HAP-1 (cell line): ENCODE results near the gene TNFRSF1A.
A peak's percentile ranks its signal among the peaks of the same experiment; 100 is the strongest.
"Not testable (repeated sequence)": the region's sequence is repeated elsewhere in the genome, so short reads cannot be mapped to it uniquely, and the experiment has no call there.

ENCODE experiments used
- DNase-seq, 2 experiments: peaks; one replicate each; pipeline ENCODE4 v3.0.0-alpha.2; 2016 to 2020; ENCODE audit warnings: low spot score in 2 of 2
- H3K27me3 ChIP-seq: fragments of 250-450 bp; sonication (Bioruptor Pico); 2 replicates; pipeline ENCODE4 v1.5.1; 2020; ENCODE audit warnings: low read depth, mild to moderate bottlenecking, moderate library complexity
- H3K36me3 ChIP-seq: fragments of 250-450 bp; sonication (Bioruptor Pico); replicated peaks from 2 replicates; pipeline ENCODE4 v1.5.1; 2020; ENCODE audit warnings: mild to moderate bottlenecking
- H3K4me1 ChIP-seq: fragments of 250-450 bp; sonication (Bioruptor Pico); 2 replicates; pipeline ENCODE4 v1.5.1; 2020; ENCODE audit warnings: mild to moderate bottlenecking
- H3K4me3 ChIP-seq: fragments of 250-450 bp; sonication (Bioruptor Pico); 2 replicates; pipeline ENCODE4 v1.5.1; 2020; ENCODE audit warnings: mild to moderate bottlenecking, moderate library complexity
- H3K9me3 ChIP-seq: fragments of 250-450 bp; sonication (Bioruptor Pico); 2 replicates; pipeline ENCODE4 v1.5.1; 2020; ENCODE audit warnings: mild to moderate bottlenecking, moderate library complexity
- in situ Hi-C: fragments of 300-500 bp; cut with MboI; formaldehyde crosslinking; loops from 3 replicates; pipeline ENCODE4 v1.14.3; 2020; ENCODE audit warnings: low sequenced_read_pairs, inconsistent platforms, mixed read lengths

The TNFRSF1A gene

GRCh38 chr12:6342140-6342889 is 439 bp upstream of the TNFRSF1A start:
- Histone ChIP-seq H3K27me3 (no peaks in the 10 kb centered on the region), H3K9me3 (no peaks in the 10 kb centered on the region), H3K4me1 (peaks cover 19% of the 10 kb centered on the region), H3K36me3 (no peaks in the 10 kb centered on the region), H3K4me3 (peak overlapping the region; percentile 56)
- no peak for DNase-seq
- in situ Hi-C loops, result no loop called here

GRCh38 chr12:6340745-6341416 is 995 bp downstream of the TNFRSF1A start:
- no peaks in the 10 kb centered on the region for H3K36me3 ChIP-seq
- in situ Hi-C loops, result no loop called here
- H3K9me3 ChIP-seq, result no peaks in the 10 kb centered on the region
- no peak for DNase-seq
- H3K4me1 ChIP-seq, result peaks cover 29% of the 10 kb centered on the region
- H3K27me3 ChIP-seq, result no peaks in the 10 kb centered on the region
- H3K4me3 ChIP-seq, result peak overlapping the region; percentile 56

- in situ Hi-C loops, result no loop called here
- H3K4me1 ChIP-seq, result peaks cover 37% of the 10 kb centered on the region
- H3K4me3 ChIP-seq, result peak overlapping the region; percentile 56
- H3K27me3 ChIP-seq, result no peaks in the 10 kb centered on the region
- DNase-seq, result peak; percentile 53 to 73
- H3K36me3 ChIP-seq, result peaks cover 2% of the 10 kb centered on the region; the same call in 1 of the 2 replicates
- H3K9me3 ChIP-seq, result no peaks in the 10 kb centered on the region
Measured at GRCh38 chr12:6340032-6340638, 1.7 kb downstream of the TNFRSF1A start.

- Histone ChIP-seq H3K36me3 (peaks cover 12% of the 10 kb centered on the region), H3K9me3 (no peaks in the 10 kb centered on the region), H3K4me3 (no peak overlapping the region), H3K27me3 (no peaks in the 10 kb centered on the region), H3K4me1 (peaks cover 37% of the 10 kb centered on the region)
- no peak for DNase-seq
- in situ Hi-C loops, result no loop called here
Measured at GRCh38 chr12:6338955-6339354, 2.9 kb downstream of the TNFRSF1A start.

GRCh38 chr12:6338536-6338935 is 3.3 kb downstream of the TNFRSF1A start:
- H3K9me3 ChIP-seq, DNase-seq, in situ Hi-C loops, H3K27me3 ChIP-seq, H3K4me3 ChIP-seq: not testable (repeated sequence)
- peaks cover 16% of the 10 kb centered on the region for H3K36me3 ChIP-seq
- H3K4me1 ChIP-seq, result peaks cover 37% of the 10 kb centered on the region

GRCh38 chr12:6337958-6338433 is 3.9 kb downstream of the TNFRSF1A start:
- no peak for DNase-seq
- peaks cover 37% of the 10 kb centered on the region for H3K4me1 ChIP-seq
- H3K4me3 ChIP-seq, result no peak overlapping the region
- H3K27me3 ChIP-seq, result no peaks in the 10 kb centered on the region
- in situ Hi-C loops, result no loop called here
- H3K9me3 ChIP-seq, result no peaks in the 10 kb centered on the region
- peaks cover 21% of the 10 kb centered on the region for H3K36me3 ChIP-seq

- peaks cover 27% of the 10 kb centered on the region for H3K36me3 ChIP-seq
- in situ Hi-C loops, result no loop called here
- peaks cover 35% of the 10 kb centered on the region for H3K4me1 ChIP-seq
- H3K27me3 ChIP-seq, result no peaks in the 10 kb centered on the region
- H3K4me3 ChIP-seq, result peak overlapping the region; percentile 28
- H3K9me3 ChIP-seq, result no peaks in the 10 kb centered on the region
- no peak for DNase-seq
Measured at GRCh38 chr12:6336889-6337853, 4.7 kb downstream of the TNFRSF1A start.

GRCh38 chr12:6336079-6336888 is 5.6 kb downstream of the TNFRSF1A start:
- peak; percentile 97 for DNase-seq
- H3K4me3 ChIP-seq, result peak overlapping the region; percentile 28
- peaks cover 31% of the 10 kb centered on the region for H3K36me3 ChIP-seq
- in situ Hi-C loops, result no loop called here
- no peaks in the 10 kb centered on the region for H3K9me3 ChIP-seq
- H3K4me1 ChIP-seq, result peaks cover 32% of the 10 kb centered on the region
- no peaks in the 10 kb centered on the region for H3K27me3 ChIP-seq

GRCh38 chr12:6335451-6336078 is 6.3 kb downstream of the TNFRSF1A start:
- H3K36me3 ChIP-seq, result peaks cover 36% of the 10 kb centered on the region
- peak in 1 of 2 experiments; percentile 67 for DNase-seq
- H3K4me1 ChIP-seq, result peaks cover 32% of the 10 kb centered on the region
- H3K27me3 ChIP-seq, result no peaks in the 10 kb centered on the region
- H3K4me3 ChIP-seq, result peak overlapping the region; percentile 28
- in situ Hi-C loops, result no loop called here
- no peaks in the 10 kb centered on the region for H3K9me3 ChIP-seq

GRCh38 chr12:6334940-6335450 is 6.9 kb downstream of the TNFRSF1A start:
- H3K36me3 ChIP-seq, result peaks cover 41% of the 10 kb centered on the region
- no peak for DNase-seq
- in situ Hi-C loops, result no loop called here
- no peaks in the 10 kb centered on the region for H3K9me3 ChIP-seq
- H3K4me1 ChIP-seq, result peaks cover 32% of the 10 kb centered on the region
- H3K4me3 ChIP-seq, result no peak overlapping the region
- H3K27me3 ChIP-seq, result no peaks in the 10 kb centered on the region

GRCh38 chr12:6334359-6334758 is 7.5 kb downstream of the TNFRSF1A start:
- Histone ChIP-seq H3K4me3 (no peak overlapping the region), H3K4me1 (peaks cover 26% of the 10 kb centered on the region), H3K27me3 (no peaks in the 10 kb centered on the region), H3K36me3 (peaks cover 42% of the 10 kb centered on the region), H3K9me3 (no peaks in the 10 kb centered on the region)
- no peak for DNase-seq
- in situ Hi-C loops, result no loop called here

- Histone ChIP-seq H3K4me3 (no peak overlapping the region), H3K9me3 (no peaks in the 10 kb centered on the region), H3K4me1 (peaks cover 23% of the 10 kb centered on the region), H3K36me3 (peaks cover 50% of the 10 kb centered on the region), H3K27me3 (no peaks in the 10 kb centered on the region)
- DNase-seq, result no peak
- in situ Hi-C loops, result no loop called here
Measured at GRCh38 chr12:6333566-6333965, 8.3 kb downstream of the TNFRSF1A start.
